Heart left ventricle (tissue), 13 donors: ENCODE measurements around the gene PRDM15.

Experiments used
- POLR2A ChIP-seq, 2 donors: fragments of 450-650 bp; IDR thresholded peaks; one replicate each; pipeline ENCODE4 v1.6.1; 2017; ENCODE audit warnings: antibody characterized with exemption in 2 of 2, mild to moderate bottlenecking in 2 of 2, moderate library complexity in 2 of 2
- TF ChIP-seq, protein P1 (sequence below), 12 donors: fragments of 200-600 bp; sonication (generic) in 4 of 12; IDR thresholded peaks; one replicate each; pipeline versions ENCODE4 v1.5.0 to v1.8.0; 2018 to 2022; ENCODE audit warnings: antibody characterized with exemption in 12 of 12, mild to moderate bottlenecking in 5 of 12
- donor health status: ischemic (EF 13 %, LVEDD 7.1; RV severe dilation, severe dysfunction).
- donor health status: DM: no; HTN: yes; CAD: no.
- donor health status: DM: no; HTN: no; CAD: no.
- donor health status: ischemic (EF 25% LVEDD 6.9; RV normal size, moderate dysfunction).
- donor health status: ischemic (EF 25% LVEDD 5.7; RV mildly dilated, moderate dysfunction).
- donor health status: ischemic (EF 35%, LVEDD 5.7; RV mildly dilated, moderate dysfunction).
- donor health status: nonischemic (EF 11% LVEDD 7.7; RV severe dilation, severe dysfunction).
- donor health status: DM: yes; HTN: yes; CAD: no.
- donor health status: PGD.
- donor health status: ischemic (EF 29% LVEDD 5.4; RV normal size, mild dysfunction).
- donor health status: nonischemic (EF 23%, LVEDD 6.1; RV moderate dilation, normal function).

DNA sequence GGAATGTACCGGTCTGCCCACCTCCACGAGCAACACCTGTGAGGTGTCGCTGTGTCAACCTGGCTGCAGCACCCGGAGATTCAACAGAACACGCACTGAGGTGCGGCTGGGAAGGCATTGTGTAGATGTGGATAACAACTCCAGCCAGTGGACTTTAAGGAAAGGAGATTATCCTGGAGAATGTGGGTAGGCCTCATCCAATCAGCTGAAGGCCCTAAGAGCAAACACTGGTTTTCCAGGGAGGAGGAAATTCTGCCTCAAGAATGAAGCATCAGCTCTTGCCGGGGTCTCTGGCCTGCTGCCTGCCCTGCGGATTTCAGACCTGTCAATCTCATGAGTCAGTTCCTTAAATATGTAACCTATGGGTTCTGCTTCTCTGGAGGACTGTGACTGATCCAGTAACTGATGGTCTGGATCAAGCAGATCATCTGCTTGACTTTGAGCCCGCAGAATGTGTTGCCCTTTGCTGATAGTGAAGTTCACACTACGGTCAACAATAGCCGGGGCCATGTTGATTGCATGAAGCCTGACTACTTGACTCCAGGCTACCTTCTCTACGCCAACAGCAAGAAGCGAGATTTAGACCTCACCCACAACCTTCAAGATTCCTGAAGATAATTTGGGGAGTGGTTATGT is 15.9 kb upstream of the PRDM15 start:
- TF ChIP-seq, protein P1, sequence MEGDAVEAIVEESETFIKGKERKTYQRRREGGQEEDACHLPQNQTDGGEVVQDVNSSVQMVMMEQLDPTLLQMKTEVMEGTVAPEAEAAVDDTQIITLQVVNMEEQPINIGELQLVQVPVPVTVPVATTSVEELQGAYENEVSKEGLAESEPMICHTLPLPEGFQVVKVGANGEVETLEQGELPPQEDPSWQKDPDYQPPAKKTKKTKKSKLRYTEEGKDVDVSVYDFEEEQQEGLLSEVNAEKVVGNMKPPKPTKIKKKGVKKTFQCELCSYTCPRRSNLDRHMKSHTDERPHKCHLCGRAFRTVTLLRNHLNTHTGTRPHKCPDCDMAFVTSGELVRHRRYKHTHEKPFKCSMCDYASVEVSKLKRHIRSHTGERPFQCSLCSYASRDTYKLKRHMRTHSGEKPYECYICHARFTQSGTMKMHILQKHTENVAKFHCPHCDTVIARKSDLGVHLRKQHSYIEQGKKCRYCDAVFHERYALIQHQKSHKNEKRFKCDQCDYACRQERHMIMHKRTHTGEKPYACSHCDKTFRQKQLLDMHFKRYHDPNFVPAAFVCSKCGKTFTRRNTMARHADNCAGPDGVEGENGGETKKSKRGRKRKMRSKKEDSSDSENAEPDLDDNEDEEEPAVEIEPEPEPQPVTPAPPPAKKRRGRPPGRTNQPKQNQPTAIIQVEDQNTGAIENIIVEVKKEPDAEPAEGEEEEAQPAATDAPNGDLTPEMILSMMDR (IDR thresholded peaks at IDR 0.05): no peak
- TF ChIP-seq POLR2A (IDR thresholded peaks at IDR 0.05): no peak
